HS-27A (cell line): ENCODE results near the gene PAQR5.
A peak's percentile ranks its signal among the peaks of the same experiment; 100 is the strongest.
"Not testable (repeated sequence)": the region's sequence is repeated elsewhere in the genome, so short reads cannot be mapped to it uniquely, and the experiment has no call there.

Experiments
- DNase-seq: peaks from one replicate; pipeline ENCODE4 v3.0.0-alpha.2; 2012; ENCODE audit warnings: low read depth, missing footprints

Gene PAQR5

GRCh38 chr15:69424001-69424400, 125.3 kb downstream of the PAQR5 start:
- DNase-seq = no peak

GRCh38 chr15:69424748-69425413, 126.2 kb downstream of the PAQR5 start:
- no peak for DNase-seq

GRCh38 chr15:69433831-69434230, 135.1 kb downstream of the PAQR5 start:
- no peak for DNase-seq

GRCh38 chr15:69434238-69434637, 135.5 kb downstream of the PAQR5 start:
- DNase-seq = no peak

- no peak for DNase-seq
Observed at GRCh38 chr15:69434679-69435078, 136.0 kb downstream of the PAQR5 start.

- no peak for DNase-seq
Observed at GRCh38 chr15:69435985-69436384, 137.3 kb downstream of the PAQR5 start.

- DNase-seq = no peak
Observed at GRCh38 chr15:69436951-69437350, 138.2 kb downstream of the PAQR5 start.

- DNase-seq = no peak
Observed at GRCh38 chr15:69439623-69440022, 140.9 kb downstream of the PAQR5 start.

GRCh38 chr15:69443032-69443611, 144.4 kb downstream of the PAQR5 start:
- DNase-seq = no peak

- no peak for DNase-seq
Observed at GRCh38 chr15:69444686-69445085, 146.0 kb downstream of the PAQR5 start.

- no peak for DNase-seq
Observed at GRCh38 chr15:69446953-69447352, 148.2 kb downstream of the PAQR5 start.

- DNase-seq = not testable (repeated sequence)
Observed at GRCh38 chr15:69450221-69450620, 151.5 kb downstream of the PAQR5 start.

GRCh38 chr15:69450968-69451695, 152.4 kb downstream of the PAQR5 start:
- no peak for DNase-seq

- DNase-seq = no peak
Observed at GRCh38 chr15:69451951-69452691, 153.4 kb downstream of the PAQR5 start.

- DNase-seq = peak; percentile 92
Observed at GRCh38 chr15:69452692-69453521, 154.2 kb downstream of the PAQR5 start, which contains the start of gene RPLP1. Gene RPLP1 (plus strand): TSS chr15:69452818. CDS start chr15:69452949, 131 bp downstream.

- DNase-seq = no peak
Observed at GRCh38 chr15:69454953-69455352, 156.2 kb downstream of the PAQR5 start.

- DNase-seq = no peak
Observed at GRCh38 chr15:69456208-69457166, 157.8 kb downstream of the PAQR5 start.
